ENCODE data around the gene MTMR11.

DNA sequence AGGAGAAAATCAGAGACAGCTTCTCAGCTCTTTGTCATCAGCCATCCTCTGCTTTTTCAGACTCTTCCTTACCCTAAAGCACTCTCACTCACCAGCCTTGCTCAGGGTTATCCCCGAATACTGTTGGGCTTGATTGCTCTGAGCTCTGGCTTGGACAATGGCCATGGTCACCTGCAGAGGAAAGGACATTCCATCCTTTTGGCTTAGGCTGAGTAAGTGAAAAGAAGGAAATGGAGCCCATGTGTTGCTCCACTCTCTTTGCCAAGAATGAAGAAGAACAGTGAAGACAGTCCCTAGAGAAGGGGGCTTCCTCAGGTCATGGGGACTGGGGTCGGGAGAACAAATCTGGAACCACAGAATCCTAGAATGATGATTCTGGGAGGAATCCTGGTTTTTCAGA, 2.3 kb downstream of the MTMR11 start:
- TF ChIP-seq EP300 (IDR thresholded peaks at IDR 0.05) (no peak), CTCF (IDR thresholded peaks at IDR 0.05) (no peak)

Measured in sigmoid colon (tissue), 4 donors.